ENCODE measurements around the gene CES4A. TPM values are rescaled to one million over a fixed set of nuclear protein-coding genes. Genes with fewer than 3 reads are reported as not detected.
A peak's percentile ranks its signal among the peaks of the same experiment; 100 is the strongest.

CES4A gene
- total RNA-seq, 1 donor from 2014 or later: 4.6 TPM

DNA sequence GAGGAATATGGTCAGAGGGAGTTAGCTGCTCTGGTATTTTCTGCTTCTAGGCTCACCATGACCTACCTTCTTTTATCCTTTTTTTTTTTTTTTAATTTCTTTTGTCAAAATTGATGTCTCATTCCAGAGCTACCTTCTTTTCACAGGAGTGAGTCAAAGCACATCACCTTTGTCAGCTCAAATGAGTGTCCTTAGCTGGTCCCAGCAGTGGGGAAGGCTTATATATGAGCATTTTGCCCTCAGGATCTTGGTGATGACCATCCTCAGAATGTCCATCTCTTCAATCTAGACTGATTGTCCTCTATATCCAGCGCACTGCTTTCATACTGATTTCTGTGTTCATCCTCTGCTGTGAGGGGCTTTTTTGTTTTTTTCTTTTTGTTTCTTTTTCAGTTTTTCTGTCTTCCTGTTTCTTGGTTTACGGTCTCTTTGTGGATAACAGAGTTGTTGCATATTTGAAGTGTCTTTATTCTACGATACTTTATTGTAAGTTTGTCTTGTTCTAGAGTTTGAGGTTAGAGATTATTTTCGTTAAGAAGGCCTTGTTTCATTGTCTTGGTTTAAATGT lies 65.5 kb downstream of the CES4A start:
- Mint-ChIP-seq H3K9me3 (ENCODE audit: low read depth) (no peaks in the 10 kb centered on the region), H3K27ac (peak overlapping the region; percentile 29), H3K36me3 (ENCODE audit: insufficient read depth) (peaks cover 9% of the 10 kb centered on the region), H3K27me3 (no peaks in the 10 kb centered on the region), H3K4me1 (ENCODE audit: low read depth) (peaks cover 17% of the 10 kb centered on the region), H3K4me3 (ENCODE audit: low read depth) (no peak overlapping the region)
- TF ChIP-seq, protein P1, sequence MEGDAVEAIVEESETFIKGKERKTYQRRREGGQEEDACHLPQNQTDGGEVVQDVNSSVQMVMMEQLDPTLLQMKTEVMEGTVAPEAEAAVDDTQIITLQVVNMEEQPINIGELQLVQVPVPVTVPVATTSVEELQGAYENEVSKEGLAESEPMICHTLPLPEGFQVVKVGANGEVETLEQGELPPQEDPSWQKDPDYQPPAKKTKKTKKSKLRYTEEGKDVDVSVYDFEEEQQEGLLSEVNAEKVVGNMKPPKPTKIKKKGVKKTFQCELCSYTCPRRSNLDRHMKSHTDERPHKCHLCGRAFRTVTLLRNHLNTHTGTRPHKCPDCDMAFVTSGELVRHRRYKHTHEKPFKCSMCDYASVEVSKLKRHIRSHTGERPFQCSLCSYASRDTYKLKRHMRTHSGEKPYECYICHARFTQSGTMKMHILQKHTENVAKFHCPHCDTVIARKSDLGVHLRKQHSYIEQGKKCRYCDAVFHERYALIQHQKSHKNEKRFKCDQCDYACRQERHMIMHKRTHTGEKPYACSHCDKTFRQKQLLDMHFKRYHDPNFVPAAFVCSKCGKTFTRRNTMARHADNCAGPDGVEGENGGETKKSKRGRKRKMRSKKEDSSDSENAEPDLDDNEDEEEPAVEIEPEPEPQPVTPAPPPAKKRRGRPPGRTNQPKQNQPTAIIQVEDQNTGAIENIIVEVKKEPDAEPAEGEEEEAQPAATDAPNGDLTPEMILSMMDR (IDR thresholded peaks at IDR 0.05; ENCODE audit: unreplicated experiment): no peak
- DNase-seq (ENCODE audit: low spot score, unreplicated experiment): no peak

DNA sequence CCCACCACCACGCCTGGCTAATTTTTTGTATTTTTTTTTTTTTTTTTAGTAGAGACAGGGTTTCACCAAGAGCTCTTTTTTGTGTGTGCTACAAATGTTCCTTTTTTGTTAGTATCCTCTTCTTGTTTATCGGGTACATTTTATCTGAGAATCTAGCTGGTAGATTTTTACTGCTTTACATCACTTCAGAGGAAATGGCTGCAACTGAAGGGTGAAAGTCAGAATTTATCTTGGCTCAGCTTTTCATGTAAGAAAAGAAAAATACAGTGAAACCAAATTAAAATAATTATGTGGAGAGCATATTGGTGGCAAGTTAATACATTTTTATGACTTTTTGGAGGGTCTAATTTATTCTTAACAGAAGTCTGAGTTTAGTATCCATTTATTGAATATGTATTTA lies 66.5 kb downstream of the CES4A start:
- Mint-ChIP-seq H3K36me3 (ENCODE audit: insufficient read depth) (peaks cover 9% of the 10 kb centered on the region), H3K27ac (no peak overlapping the region), H3K27me3 (no peaks in the 10 kb centered on the region), H3K4me3 (ENCODE audit: low read depth) (no peak overlapping the region), H3K9me3 (ENCODE audit: low read depth) (no peaks in the 10 kb centered on the region), H3K4me1 (ENCODE audit: low read depth) (peaks cover 20% of the 10 kb centered on the region)
- TF ChIP-seq, protein P1 (IDR thresholded peaks at IDR 0.05; ENCODE audit: unreplicated experiment): no peak
- DNase-seq (ENCODE audit: low spot score, unreplicated experiment): no peak

GRCh38 chr16:67055712-67056487 lies 67.5 kb downstream of the CES4A start:
- Mint-ChIP-seq H3K9me3 (ENCODE audit: low read depth) (no peaks in the 10 kb centered on the region), H3K27me3 (no peaks in the 10 kb centered on the region), H3K4me1 (ENCODE audit: low read depth) (peaks cover 20% of the 10 kb centered on the region), H3K36me3 (ENCODE audit: insufficient read depth) (peaks cover 12% of the 10 kb centered on the region), H3K27ac (no peak overlapping the region), H3K4me3 (ENCODE audit: low read depth) (no peak overlapping the region)
- DNase-seq (ENCODE audit: low spot score, unreplicated experiment): no peak
- TF ChIP-seq, protein P1 (IDR thresholded peaks at IDR 0.05; ENCODE audit: unreplicated experiment): no peak

Other genes starting within 250 kb of the CES4A start
- 179 and 181 TPM in 2 replicates for gene DYNC1LI2, start 237.0 kb upstream of the CES4A start, total RNA-seq
- gene TERB1, start 187.0 kb upstream of the CES4A start, total RNA-seq: 0.29 TPM in 1 of 2 replicates, not detected in the other
- gene NAE1, start 157.6 kb upstream of the CES4A start, total RNA-seq: 114 and 117 TPM in 2 replicates
- gene CA7, start 144.2 kb upstream of the CES4A start, total RNA-seq: not detected in 2 replicates
- 17.0 and 20.0 TPM in 2 replicates for gene PDP2, start 108.1 kb upstream of the CES4A start, total RNA-seq
- not detected in 2 replicates for gene CDH16, start 69.7 kb upstream of the CES4A start, total RNA-seq
- gene RRAD, start 63.1 kb upstream of the CES4A start, total RNA-seq: 0.27 and 0.36 TPM in 2 replicates
- gene CIAO2B, start 54.2 kb upstream of the CES4A start, total RNA-seq: 58.1 and 59.9 TPM in 2 replicates
- 39.2 and 43.9 TPM in 2 replicates for gene CES2, start 53.1 kb upstream of the CES4A start, total RNA-seq
- 2.7 and 4.8 TPM in 2 replicates for gene CES3, start 27.3 kb upstream of the CES4A start, total RNA-seq
- 86.6 and 87.3 TPM in 2 replicates for gene CBFB, start 40.6 kb downstream of the CES4A start, total RNA-seq
- gene PHAF1, start 121.4 kb downstream of the CES4A start, total RNA-seq: 20.4 and 21.0 TPM in 2 replicates
- gene B3GNT9, start 162.4 kb downstream of the CES4A start, total RNA-seq: 5.1 TPM in 2 replicates
- 5.6 and 6.6 TPM in 2 replicates for gene TRADD, start 171.3 kb downstream of the CES4A start, total RNA-seq
- gene FBXL8, start 171.4 kb downstream of the CES4A start, total RNA-seq: 1.7 and 2.1 TPM in 2 replicates
- gene HSF4, start 176.2 kb downstream of the CES4A start, total RNA-seq: 2.2 and 6.8 TPM in 2 replicates
- 9.4 and 12.7 TPM in 2 replicates for gene NOL3, start 181.9 kb downstream of the CES4A start, total RNA-seq
- gene MATCAP1, start 195.4 kb downstream of the CES4A start, total RNA-seq: 137 and 145 TPM in 2 replicates
- not detected in 2 replicates for gene EXOC3L1, start 201.5 kb downstream of the CES4A start, total RNA-seq
- gene E2F4, start 203.6 kb downstream of the CES4A start, total RNA-seq: 82.1 and 82.8 TPM in 2 replicates
- 5.4 and 5.5 TPM in 2 replicates for gene ELMO3, start 210.5 kb downstream of the CES4A start, total RNA-seq
- gene TMEM208, start 238.5 kb downstream of the CES4A start, total RNA-seq: 33.4 and 36.3 TPM in 2 replicates